ENCODE data around the gene WDR37.

WDR37 gene

GRCh38 chr10:1130995-1131790 lies 75.0 kb downstream of the WDR37 start:
- no peak for DNase-seq

DNA sequence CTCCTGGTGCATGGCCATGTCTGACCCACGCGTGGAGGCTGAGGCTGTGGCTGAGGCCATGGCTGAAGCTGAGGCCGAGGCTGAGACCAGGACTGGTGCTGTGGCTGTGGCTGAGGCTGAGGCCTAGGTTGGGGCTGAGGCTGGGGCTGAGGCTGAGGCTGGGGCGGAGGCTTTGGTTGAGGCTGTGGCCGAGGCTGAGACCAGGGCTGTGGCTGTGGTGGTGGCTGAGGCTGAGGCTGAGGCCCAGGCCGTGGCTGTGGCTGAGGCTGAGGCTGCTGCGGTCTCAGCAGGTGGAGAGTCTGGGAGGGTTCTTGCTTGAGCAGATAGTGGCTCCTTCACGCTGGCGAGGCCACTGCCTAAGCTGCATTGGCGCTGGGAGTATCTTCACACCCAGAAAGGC lies 76.4 kb downstream of the WDR37 start:
- no peak for DNase-seq

DNA sequence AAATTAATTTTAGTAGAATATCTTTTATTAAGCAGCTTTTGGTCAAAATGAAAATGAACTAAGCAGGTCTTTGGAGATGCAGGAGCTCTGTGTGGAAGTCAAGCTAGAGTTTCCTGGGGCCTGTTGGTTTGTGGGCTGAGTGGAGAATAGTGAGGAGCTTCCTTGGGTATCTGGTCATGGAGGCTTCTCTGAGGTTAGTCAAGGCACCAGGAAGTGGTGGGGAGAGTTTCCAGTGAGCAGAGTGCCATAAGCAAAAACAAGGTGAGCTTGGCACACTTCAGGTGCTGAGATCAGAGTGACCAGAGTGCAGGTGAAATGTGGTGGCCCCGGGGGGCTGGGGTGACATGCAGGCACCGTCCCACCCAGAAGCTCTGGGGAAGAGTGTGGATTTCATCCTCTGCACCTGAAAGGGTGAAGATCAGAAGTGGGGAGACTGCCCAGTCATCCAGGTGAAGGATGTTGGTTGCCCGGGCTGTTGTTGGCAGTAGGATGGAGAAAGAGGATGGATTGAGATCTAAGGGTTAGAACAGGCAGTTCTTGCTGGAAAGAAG lies 77.4 kb downstream of the WDR37 start:
- DNase-seq = no peak

GRCh38 chr10:1134156-1134555 lies 78.0 kb downstream of the WDR37 start:
- no peak for DNase-seq

DNA sequence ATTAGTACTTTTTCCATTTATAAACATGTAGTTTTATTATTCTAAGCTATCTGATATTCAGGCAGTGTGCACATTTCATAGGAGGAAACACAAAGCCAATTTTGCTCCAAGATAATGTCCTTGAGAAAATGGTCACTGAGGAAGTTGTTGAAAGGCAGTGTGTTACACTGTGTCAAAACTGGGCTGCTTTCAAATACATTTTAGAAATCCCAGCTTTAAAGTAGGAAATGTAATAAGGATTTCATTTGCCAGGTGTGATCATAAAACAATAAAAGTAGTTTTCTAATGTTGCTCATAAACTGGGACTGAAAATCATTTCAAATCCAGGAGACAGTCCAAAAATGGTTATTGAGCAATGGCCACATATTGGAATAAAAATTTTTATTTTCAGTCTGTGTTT lies 80.1 kb downstream of the WDR37 start:
- no peak for DNase-seq

DNA sequence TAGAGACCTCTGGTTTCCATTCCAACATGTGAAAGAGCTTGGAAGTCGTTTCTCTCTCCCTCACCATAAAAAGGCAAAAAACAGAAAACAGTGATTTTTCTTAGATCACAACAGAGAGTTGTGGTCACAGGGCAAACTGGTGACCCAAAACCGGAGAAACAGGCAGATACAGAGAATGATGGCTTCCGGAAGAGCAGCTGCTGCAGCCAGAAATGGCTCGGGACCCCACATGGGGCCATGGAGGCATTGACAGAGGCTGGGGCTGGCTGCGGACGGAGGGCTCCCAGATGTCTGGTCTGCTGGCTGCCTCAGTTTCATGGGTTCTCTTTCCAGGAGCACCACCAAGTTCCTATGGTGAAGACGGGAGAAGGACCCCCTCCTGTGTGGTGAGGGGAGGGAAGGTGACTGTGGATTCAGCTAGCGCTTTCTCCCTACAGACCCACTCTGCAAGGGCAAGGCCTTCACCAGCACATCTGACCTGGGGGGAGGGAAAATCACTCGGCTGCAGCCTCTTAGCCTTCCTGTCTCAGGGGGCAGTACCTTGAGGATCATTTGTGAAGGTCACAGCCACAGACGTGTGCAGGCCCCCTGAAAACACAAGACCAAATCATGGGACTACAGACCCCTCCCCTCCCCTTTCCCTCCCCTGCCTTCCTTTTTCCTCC lies 81.4 kb downstream of the WDR37 start:
- DNase-seq = no peak

GRCh38 chr10:1138529-1138928 lies 82.3 kb downstream of the WDR37 start:
- DNase-seq = no peak

DNA sequence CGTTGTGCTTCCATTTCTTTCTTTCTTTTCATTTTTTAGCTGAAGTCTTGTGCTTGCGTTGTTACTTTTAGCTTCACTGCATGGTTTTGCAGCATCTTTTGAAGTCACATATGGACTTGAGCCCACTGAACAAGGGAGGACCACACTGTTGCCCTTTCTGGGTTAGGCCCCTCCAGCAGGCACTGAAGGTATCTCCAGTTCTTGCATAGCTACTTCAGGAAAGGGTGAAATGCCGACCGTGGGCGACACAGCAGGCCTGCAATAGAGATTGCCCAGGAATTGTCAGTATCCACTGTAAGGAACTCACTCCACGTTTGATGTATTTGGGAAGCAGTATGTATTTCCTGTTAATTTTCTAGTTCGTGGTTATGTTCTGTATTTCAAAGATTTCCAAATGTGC lies 85.1 kb downstream of the WDR37 start:
- DNase-seq = no peak

DNA sequence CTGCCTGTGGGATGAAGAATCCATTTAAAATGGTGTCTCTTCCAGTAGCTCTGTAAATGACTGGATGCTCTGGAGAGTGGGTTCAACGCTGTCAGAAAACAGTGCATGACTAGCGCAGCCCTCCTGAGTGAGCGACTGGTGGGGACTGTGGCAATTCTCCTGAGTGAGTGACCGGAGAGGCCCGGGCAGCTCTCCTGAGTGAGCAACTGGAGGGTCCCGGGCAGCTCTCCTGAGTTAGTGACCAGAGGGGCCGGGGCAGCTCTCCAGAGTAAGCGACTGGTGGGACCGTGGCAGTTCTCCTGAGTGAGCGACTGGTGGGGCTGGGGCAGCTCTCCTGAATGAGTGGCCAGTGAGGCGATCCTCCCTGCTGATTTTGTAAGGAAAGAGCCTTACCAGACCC lies 85.5 kb downstream of the WDR37 start:
- DNase-seq = no peak

- no peak for DNase-seq
These were observed 86.4 kb downstream of the WDR37 start for GRCh38 chr10:1142596-1142995.

DNA sequence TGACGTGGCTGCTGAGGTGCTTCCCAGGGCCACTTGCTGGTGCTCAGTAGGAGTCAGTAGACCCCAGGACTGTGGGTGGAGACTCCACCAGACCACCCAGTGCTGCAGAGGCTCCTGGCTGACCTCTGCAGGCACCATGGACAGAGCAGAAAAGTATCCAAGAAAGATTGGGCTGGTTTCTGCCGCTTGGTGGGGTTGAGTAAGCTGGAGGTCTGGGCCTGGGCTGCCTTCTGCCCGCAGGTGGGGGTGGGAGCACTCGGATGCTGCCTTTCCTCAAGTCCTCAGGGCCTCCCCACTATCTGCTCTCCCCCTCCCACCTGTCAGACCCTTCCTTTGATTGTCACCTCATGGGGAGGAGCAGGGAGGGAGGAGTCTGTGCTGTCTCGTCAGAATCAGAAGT lies 91.6 kb downstream of the WDR37 start:
- DNase-seq = no peak

- no peak for DNase-seq
These were observed 92.8 kb downstream of the WDR37 start for GRCh38 chr10:1148855-1149605.

DNA sequence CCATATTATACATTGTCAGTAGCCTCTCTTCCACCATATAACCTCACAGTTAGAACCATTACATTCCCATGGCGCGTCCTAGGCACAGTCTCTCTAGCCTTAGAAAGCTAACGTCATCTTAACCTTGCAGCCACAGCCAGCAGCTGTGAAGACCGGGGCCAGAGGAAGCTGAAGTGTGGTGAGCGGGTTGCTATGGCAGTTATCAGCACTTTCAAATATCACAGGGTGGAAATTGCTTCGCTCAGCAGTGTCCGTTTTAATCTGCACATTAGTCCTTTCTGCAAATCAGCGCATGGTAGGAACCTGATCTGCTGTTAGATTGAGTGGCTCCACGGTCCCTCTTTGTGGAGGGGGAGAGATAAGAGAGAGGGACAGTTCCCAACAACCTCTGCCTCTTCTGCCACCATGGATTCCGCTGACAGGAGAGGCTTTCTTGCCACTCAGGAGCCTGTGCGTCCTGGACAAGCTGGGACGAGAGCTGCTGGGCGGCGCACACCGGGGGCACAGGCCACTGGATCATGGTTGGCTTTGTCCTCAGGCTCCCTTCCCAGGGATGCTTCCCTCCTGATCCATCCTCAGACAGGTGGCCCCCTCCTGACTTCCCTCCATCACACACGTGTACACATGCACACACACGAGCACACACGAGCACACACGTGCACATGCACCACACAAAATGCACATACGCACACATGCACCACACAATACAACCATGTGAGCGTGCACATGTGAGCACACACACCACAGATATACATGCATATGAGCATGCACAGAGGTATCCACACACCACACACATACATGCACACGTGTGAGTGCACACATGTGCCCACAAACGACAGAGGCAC lies 93.8 kb downstream of the WDR37 start:
- DNase-seq = peak; percentile 7

- no peak for DNase-seq
These were observed 94.4 kb downstream of the WDR37 start for GRCh38 chr10:1150638-1150955.

DNA sequence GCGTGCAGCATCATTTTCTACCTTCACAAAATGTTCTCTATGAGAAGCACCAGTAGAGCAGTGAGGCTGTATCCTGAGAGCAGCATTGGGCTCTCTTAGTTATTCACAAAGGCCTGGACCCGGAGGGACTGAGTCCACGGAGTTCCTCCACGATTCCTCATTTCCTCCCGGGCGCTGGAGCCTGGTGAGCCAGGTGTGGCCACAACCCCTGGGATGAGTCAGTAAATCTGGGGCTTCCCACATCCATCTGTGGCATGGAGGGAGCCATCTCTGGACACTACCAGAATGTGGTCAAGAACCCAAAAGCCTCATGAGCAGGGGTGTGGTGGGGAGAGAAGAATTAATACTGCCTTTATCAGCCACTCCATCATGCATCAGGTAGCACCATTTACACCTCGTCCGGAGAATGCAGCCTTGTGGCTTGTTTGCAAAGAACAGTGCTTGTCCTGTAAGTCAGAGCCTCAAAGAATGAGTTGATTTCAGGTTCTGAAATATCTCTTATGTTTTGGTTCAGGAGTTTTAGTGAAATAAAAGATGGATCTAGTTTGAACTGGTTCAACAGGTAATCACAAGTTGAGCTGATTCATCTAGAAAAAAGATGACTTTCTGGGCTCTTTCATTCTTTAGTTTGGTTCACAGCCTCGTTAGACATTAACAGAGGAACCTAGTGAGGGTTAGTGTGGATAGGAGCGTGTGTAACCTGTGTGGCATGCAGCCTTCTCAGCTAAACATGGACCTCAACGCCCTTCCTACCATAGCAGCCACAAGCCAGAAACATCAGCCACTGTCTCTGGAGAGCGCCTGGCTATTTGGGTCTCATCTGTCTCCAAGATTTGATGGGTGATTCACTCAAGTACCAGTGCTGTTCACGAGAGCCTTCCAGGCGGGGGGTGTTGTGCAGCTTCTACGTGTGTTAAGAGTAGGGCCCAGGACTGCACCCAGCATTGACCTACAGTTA lies 95.2 kb downstream of the WDR37 start:
- no peak for DNase-seq

- no peak for DNase-seq
These were observed 96.4 kb downstream of the WDR37 start for GRCh38 chr10:1152386-1153250.

DNA sequence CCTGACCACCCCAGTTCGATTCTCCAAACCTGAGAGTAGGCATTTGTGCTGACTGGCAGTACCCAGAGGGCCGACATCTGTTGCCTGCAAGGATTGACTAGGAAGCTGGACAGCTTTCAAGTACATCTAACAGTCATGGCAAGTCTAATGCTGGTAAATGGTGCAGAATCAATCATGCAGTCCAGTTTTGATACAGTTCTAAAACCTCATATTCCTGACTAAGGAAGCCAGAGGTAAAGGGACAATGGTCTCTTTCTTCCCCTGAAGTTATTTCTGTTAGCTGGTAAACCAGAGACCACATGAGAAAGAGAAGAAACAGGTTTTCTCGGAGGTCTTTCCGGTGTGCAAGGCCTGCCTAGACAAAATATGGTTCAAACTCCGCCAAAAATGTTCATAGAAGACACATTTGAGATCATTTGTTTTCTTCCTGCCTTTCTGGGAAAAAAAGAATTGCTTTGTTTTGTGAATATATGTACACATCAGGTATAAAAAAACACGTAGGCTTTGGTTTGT lies 97.1 kb downstream of the WDR37 start:
- DNase-seq = no peak

DNA sequence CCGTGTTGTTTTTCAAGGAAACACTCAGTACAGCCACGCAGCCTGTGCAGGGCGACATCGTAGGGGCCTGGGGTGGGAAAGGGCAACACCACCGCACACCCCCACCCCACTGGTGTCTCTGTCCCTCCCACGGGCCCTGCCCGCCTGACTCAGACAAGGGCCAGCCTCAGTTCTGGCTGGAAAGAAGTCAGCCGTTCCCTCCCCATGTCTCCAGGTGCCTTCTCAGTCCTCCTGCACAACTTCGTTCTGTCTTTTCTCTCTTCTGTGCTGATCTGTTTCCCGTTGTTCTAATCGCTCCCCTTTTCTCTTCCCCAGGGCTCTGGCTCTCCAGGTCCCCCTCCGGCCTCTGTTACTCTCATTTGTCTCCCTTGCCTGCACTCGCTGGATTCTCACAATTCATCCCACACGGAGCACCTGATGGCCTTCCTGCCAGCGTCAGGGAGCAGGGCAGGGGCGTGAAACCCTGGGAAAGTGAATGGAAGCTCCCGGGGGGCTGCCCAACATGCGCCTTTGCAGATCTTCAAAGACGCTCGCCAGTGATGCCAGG lies 97.7 kb downstream of the WDR37 start:
- no peak for DNase-seq

DNA sequence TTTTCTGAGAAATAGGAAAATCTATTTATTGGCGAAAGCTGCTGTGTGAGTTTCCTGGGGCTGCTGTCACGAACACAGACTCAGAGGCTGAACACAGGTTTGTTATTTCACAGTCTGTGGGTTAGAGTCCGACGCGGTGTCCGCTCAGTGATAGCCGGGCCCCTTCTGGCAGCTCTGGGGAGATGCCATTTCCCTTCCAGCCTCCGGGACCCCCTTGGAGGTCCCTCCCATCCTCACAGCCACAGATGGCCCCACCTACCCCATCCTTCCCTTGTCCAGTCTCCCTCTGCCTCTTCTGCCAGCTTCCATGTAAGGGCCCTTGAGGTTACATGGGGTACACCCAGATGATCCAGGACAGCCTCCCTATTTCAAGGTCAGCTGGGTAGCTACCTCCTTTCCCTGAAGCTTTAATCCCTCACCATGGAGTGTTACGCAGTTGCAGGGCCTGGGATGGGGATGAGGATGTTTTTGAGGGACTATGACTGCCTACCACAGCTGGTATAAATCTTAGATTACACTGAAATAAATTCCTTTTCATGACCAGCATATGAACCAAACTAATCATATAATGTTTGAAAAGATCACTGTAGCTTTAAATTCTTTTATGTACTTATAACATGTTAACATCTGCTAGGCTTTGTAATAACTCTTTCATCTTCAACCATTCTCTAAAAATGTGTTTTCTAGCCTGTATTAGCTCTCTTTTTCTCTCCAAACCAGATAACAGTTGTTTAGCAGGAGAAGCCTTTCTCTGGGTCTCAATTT lies 98.5 kb downstream of the WDR37 start:
- DNase-seq = no peak

All from CD4-positive, alpha-beta T cell treated with Interleukin-6 for 4 hours (primary cell).